HCT116 (cell line): ENCODE results near the gene ZBTB1. TPM values are rescaled to one million over a fixed set of nuclear protein-coding genes. Genes with fewer than 3 reads are reported as not detected.

Source experiments
- ATAC-seq: fragments of 200-7000 bp; cut with Tn5 transposase; 2 replicates; pipeline ENCODE4 v1.9.1; 2020; ENCODE audit warnings: mild to moderate bottlenecking, moderate library complexity
- BruUV-seq: library from RNA; stranded (reverse); fragments of 400-500 nt; replicated peaks from 2 replicates; lab custom pipeline; 2021; lab: Mats Ljungman, UMichigan
- CTCF ChIA-PET: fragments of 300-600 bp; sonication (Branson Sonifier 250); formaldehyde crosslinking; loops from one replicate; lab custom pipeline; 2021; ENCODE audit warnings: antibody characterized with exemption; lab: Charles Lee
- POLR2A ChIA-PET: fragments of 300-600, 350-600 bp; sonication (Branson Sonifier 250); formaldehyde crosslinking; loops from one replicate; lab custom pipeline; 2021; ENCODE audit warnings: antibody characterized with exemption; lab: Charles Lee
- RAD21 ChIA-PET, 2 experiments: fragments of 300-600 bp; sonication (Branson Sonifier 250); formaldehyde crosslinking; loops; one replicate each; lab custom pipeline; 2023; ENCODE audit warnings: low total read pairs in 2 of 2; ENCODE audit not compliant: uncharacterized antibody in 2 of 2, unreplicated experiment in 2 of 2, low non-redundant PET in 1 of 2; lab: Charles Lee
- DNase-seq: peaks from one replicate; pipeline ENCODE4 v3.0.0-alpha.2; 2010; ENCODE audit warnings: low read depth, low spot score
- H2AFZ ChIP-seq: fragments of 200-600 bp; shearing (Covaris generic), sonication (generic); 2 replicates; pipeline ENCODE4 v1.6.1; 2017; ENCODE audit warnings: low read depth, mixed run types, mixed read lengths, antibody characterized with exemption, low read length; ENCODE audit not compliant: poor library complexity, severe bottlenecking
- H3K27ac ChIP-seq: 2 replicates; pipeline ENCODE4 v1.5.1; 2012; ENCODE audit warnings: low read depth, low read length
- H3K27me3 ChIP-seq: fragments of 200-600 bp; sonication (generic); 2 replicates; pipeline ENCODE4 v1.6.1; 2016; ENCODE audit warnings: mixed run types, low read length, mixed read lengths; ENCODE audit not compliant: insufficient read depth
- H3K36me3 ChIP-seq, 2 experiments: fragments of 200-500 bp in 1 of 2; fragments of 200-600 bp in 1 of 2; sonication (Bioruptor generic) in 1 of 2; sonication (generic) in 1 of 2; 2 replicates each; pipeline versions ENCODE4 v1.5.1 to v1.6.1; 2014 to 2016; ENCODE audit warnings: low read length in 2 of 2, inconsistent platforms in 1 of 2, mixed read lengths in 1 of 2, mixed run types in 1 of 2; ENCODE audit not compliant: insufficient read depth in 2 of 2, control insufficient read depth in 1 of 2
- H3K4me1 ChIP-seq, 2 experiments: fragments of 200-600 bp in 1 of 2; sonication (generic) in 1 of 2; 2 replicates each; pipeline versions ENCODE4 v1.5.1 to v1.6.1; 2012 to 2017; ENCODE audit warnings: low read length in 2 of 2, inconsistent platforms in 1 of 2, mild to moderate bottlenecking in 1 of 2, mixed read lengths in 1 of 2, mixed run types in 1 of 2, moderate library complexity in 1 of 2; ENCODE audit not compliant: insufficient read depth in 2 of 2, control insufficient read depth in 1 of 2
- H3K4me2 ChIP-seq: fragments of 200-600 bp; sonication (generic); 2 replicates; pipeline ENCODE4 v1.6.1; 2017; ENCODE audit warnings: mixed run types, low read length, mixed read lengths
- H3K4me3 ChIP-seq, 2 experiments: fragments of 200-600 bp in 1 of 2; sonication (generic) in 1 of 2; replicated peaks in 1 of 2; 2 replicates each; pipeline ENCODE4 v1.5.1; 2011 to 2016; ENCODE audit warnings: low read length in 2 of 2, control low read depth in 1 of 2, low read depth in 1 of 2, mild to moderate bottlenecking in 1 of 2, mixed read lengths in 1 of 2, mixed run types in 1 of 2
- H3K79me2 ChIP-seq: fragments of 200-600 bp; sonication (generic); 2 replicates; pipeline ENCODE4 v1.6.1; 2017; ENCODE audit warnings: mild to moderate bottlenecking, mixed run types, low read length, moderate library complexity, mixed read lengths; ENCODE audit not compliant: insufficient read depth
- H3K9ac ChIP-seq: fragments of 200-600 bp; sonication (generic); 2 replicates; pipeline ENCODE4 v1.6.1; 2016; ENCODE audit warnings: low read length, mixed read lengths
- H3K9me2 ChIP-seq: fragments of 200-600 bp; sonication (generic), shearing (Covaris generic); 2 replicates; pipeline ENCODE4 v1.6.1; 2017; ENCODE audit warnings: mixed run types, mild to moderate bottlenecking, moderate library complexity; ENCODE audit not compliant: insufficient read depth
- H3K9me3 ChIP-seq, 2 experiments: fragments of 200-500 bp in 1 of 2; fragments of 200-600 bp in 1 of 2; sonication (Bioruptor generic) in 1 of 2; sonication (generic) in 1 of 2; 2 replicates each; pipeline ENCODE4 v1.6.1; 2014 to 2017; ENCODE audit warnings: low read length in 2 of 2, mixed read lengths in 2 of 2, inconsistent platforms in 1 of 2, low read depth in 1 of 2, mild to moderate bottlenecking in 1 of 2, mixed run types in 1 of 2, moderate library complexity in 1 of 2; ENCODE audit not compliant: control insufficient read depth in 1 of 2, insufficient read depth in 1 of 2
- H4K20me1 ChIP-seq: fragments of 200-600 bp; sonication (generic), shearing (Covaris generic); 2 replicates; pipeline ENCODE4 v1.6.1; 2017; ENCODE audit warnings: mixed run types, mild to moderate bottlenecking, moderate library complexity; ENCODE audit not compliant: insufficient read depth
- EZH2 ChIP-seq: fragments of 200-600 bp; sonication (generic); IDR thresholded peaks from 2 replicates; pipeline ENCODE4 v1.6.1; 2017; ENCODE audit warnings: antibody characterized with exemption, mixed run types
- JUND ChIP-seq: IDR thresholded peaks from 2 replicates; pipeline ENCODE4 v1.6.1; 2012
- POLR2AphosphoS5 ChIP-seq: IDR thresholded peaks from 2 replicates; pipeline ENCODE4 v1.6.1; 2011; ENCODE audit warnings: mild to moderate bottlenecking, low read depth, low read length, moderate library complexity
- RAD21 ChIP-seq: IDR thresholded peaks from 2 replicates; pipeline ENCODE4 v1.6.1; 2012; ENCODE audit warnings: low read depth, mild to moderate bottlenecking
- SIN3A ChIP-seq: IDR thresholded peaks from 2 replicates; pipeline ENCODE4 v1.6.1; 2012; ENCODE audit warnings: low read depth
- SP1 ChIP-seq: IDR thresholded peaks from 2 replicates; pipeline ENCODE4 v1.6.1; 2012; ENCODE audit warnings: low read depth
- SRF ChIP-seq: IDR thresholded peaks from 2 replicates; pipeline ENCODE4 v1.6.1; 2012; ENCODE audit warnings: low read depth
- YY1 ChIP-seq: IDR thresholded peaks from 2 replicates; pipeline ENCODE4 v1.6.1; 2011; ENCODE audit warnings: low read length, low read depth, moderate library complexity, mild to moderate bottlenecking; ENCODE audit not compliant: insufficient replicate concordance; ENCODE audit errors: extremely low read depth
- ZFX ChIP-seq: fragments of 450-650 bp; IDR thresholded peaks from 2 replicates; pipeline ENCODE4 v1.6.1; 2017
- ZNF274 ChIP-seq: fragments of 200-500 bp; sonication (Bioruptor generic); IDR thresholded peaks from 2 replicates; pipeline ENCODE4 v1.6.1; 2014; ENCODE audit warnings: mild to moderate bottlenecking, low read depth, low read length, inconsistent platforms
- intact Hi-C: fragments of 100-400 bp; cut with micrococcal nuclease; formaldehyde crosslinking; loops from 2 replicates; pipeline ENCODE4 v1.10.0; 2022
- total RNA-seq: library from RNA; stranded (reverse); gene quantifications from one replicate; pipeline ENCODE4 v1.2.1, GENCODE V29; 2021; ENCODE audit not compliant: unreplicated experiment
- TF ChIP-seq, protein P1 (sequence below): IDR thresholded peaks from 2 replicates; pipeline ENCODE4 v1.6.1; 2012; ENCODE audit warnings: low read depth
- TF ChIP-seq, protein P2 (sequence below): IDR thresholded peaks from 2 replicates; pipeline ENCODE4 v1.6.1; 2012
- TF ChIP-seq, protein P3 (sequence below): IDR thresholded peaks from 2 replicates; pipeline ENCODE4 v1.6.1; 2011; ENCODE audit warnings: mild to moderate bottlenecking, low read length, moderate library complexity; ENCODE audit not compliant: insufficient replicate concordance; ENCODE audit errors: extremely low read depth
- TF ChIP-seq, protein P4 (sequence below): IDR thresholded peaks from 2 replicates; pipeline ENCODE4 v1.6.1; 2012

ZBTB1 gene
- total RNA-seq, 1 experiment from 2014 or later = 20.6 TPM

DNA sequence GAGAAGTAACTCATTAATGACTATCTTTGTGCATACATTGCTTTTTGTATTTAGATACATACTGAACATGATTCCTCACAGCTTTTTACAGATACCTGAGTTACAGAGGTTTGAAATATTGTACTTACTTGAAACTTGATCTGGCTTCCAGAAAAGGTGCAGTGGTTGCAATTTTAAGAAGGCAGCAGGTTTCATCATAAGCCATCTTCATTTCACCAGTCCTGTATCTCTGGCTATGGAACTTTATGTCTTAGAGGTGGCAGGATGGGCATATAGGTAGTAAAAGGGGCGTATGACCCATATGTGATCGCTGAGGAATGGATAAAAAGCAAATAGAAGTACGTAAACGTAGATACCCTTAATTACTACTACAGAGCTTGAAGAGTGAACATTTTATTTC, 13.7 kb downstream of the ZBTB1 start:
- no peak overlapping the region for H2AFZ ChIP-seq
- no peaks in the 10 kb centered on the region for H3K27me3 ChIP-seq
- H3K79me2 ChIP-seq = peaks cover 56% of the 10 kb centered on the region
- H3K9ac ChIP-seq = no peak overlapping the region
- TF ChIP-seq JUND = no peak
- TF ChIP-seq YY1 = no peak
- no peak for TF ChIP-seq RAD21
- TF ChIP-seq, protein P1, sequence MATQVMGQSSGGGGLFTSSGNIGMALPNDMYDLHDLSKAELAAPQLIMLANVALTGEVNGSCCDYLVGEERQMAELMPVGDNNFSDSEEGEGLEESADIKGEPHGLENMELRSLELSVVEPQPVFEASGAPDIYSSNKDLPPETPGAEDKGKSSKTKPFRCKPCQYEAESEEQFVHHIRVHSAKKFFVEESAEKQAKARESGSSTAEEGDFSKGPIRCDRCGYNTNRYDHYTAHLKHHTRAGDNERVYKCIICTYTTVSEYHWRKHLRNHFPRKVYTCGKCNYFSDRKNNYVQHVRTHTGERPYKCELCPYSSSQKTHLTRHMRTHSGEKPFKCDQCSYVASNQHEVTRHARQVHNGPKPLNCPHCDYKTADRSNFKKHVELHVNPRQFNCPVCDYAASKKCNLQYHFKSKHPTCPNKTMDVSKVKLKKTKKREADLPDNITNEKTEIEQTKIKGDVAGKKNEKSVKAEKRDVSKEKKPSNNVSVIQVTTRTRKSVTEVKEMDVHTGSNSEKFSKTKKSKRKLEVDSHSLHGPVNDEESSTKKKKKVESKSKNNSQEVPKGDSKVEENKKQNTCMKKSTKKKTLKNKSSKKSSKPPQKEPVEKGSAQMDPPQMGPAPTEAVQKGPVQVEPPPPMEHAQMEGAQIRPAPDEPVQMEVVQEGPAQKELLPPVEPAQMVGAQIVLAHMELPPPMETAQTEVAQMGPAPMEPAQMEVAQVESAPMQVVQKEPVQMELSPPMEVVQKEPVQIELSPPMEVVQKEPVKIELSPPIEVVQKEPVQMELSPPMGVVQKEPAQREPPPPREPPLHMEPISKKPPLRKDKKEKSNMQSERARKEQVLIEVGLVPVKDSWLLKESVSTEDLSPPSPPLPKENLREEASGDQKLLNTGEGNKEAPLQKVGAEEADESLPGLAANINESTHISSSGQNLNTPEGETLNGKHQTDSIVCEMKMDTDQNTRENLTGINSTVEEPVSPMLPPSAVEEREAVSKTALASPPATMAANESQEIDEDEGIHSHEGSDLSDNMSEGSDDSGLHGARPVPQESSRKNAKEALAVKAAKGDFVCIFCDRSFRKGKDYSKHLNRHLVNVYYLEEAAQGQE = no peak
- TF ChIP-seq, protein P2, sequence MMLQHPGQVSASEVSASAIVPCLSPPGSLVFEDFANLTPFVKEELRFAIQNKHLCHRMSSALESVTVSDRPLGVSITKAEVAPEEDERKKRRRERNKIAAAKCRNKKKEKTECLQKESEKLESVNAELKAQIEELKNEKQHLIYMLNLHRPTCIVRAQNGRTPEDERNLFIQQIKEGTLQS = no peak
- TF ChIP-seq EZH2 = no peak
- no peak for TF ChIP-seq SRF
- no peak for TF ChIP-seq ZNF274
- no peak for TF ChIP-seq SIN3A
- TF ChIP-seq, protein P3, sequence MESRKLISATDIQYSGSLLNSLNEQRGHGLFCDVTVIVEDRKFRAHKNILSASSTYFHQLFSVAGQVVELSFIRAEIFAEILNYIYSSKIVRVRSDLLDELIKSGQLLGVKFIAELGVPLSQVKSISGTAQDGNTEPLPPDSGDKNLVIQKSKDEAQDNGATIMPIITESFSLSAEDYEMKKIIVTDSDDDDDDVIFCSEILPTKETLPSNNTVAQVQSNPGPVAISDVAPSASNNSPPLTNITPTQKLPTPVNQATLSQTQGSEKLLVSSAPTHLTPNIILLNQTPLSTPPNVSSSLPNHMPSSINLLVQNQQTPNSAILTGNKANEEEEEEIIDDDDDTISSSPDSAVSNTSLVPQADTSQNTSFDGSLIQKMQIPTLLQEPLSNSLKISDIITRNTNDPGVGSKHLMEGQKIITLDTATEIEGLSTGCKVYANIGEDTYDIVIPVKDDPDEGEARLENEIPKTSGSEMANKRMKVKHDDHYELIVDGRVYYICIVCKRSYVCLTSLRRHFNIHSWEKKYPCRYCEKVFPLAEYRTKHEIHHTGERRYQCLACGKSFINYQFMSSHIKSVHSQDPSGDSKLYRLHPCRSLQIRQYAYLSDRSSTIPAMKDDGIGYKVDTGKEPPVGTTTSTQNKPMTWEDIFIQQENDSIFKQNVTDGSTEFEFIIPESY = no peak
- TF ChIP-seq POLR2AphosphoS5 = no peak
- no peak for TF ChIP-seq ZFX
- no peak for TF ChIP-seq SP1
- TF ChIP-seq, protein P4, sequence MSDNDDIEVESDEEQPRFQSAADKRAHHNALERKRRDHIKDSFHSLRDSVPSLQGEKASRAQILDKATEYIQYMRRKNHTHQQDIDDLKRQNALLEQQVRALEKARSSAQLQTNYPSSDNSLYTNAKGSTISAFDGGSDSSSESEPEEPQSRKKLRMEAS = no peak
- TF ChIP-seq, all 23 proteins: peak for 0
- no peak overlapping the region for H3K27ac ChIP-seq
- H3K9me3 ChIP-seq = no peaks in the 10 kb centered on the region
- no peak overlapping the region for H3K4me2 ChIP-seq
- no peaks in the 10 kb centered on the region for H4K20me1 ChIP-seq
- intact Hi-C loops = loop anchor here (10.0 kb wide), 1 partner anchor 117 kb away; no protein-coding TSS in a partner anchor
- ATAC-seq (no peak), DNase-seq (no peak)
- ChIA-PET RAD21 (no interaction called here), POLR2A (no interaction called here), CTCF (no interaction called here)
- BruUV-seq = no TSS peak
- no peaks in the 10 kb centered on the region for H3K9me2 ChIP-seq
- no peaks in the 10 kb centered on the region for H3K4me1 ChIP-seq
- peaks cover 3 to 8% of the 10 kb centered on the region in 2 experiments; a peak in 3 of 4 replicates for H3K36me3 ChIP-seq
- H3K4me3 ChIP-seq = no peak overlapping the region
